ENCODE data around the gene HHAT. TPM values are rescaled to one million over a fixed set of nuclear protein-coding genes. Genes with fewer than 3 reads are reported as not detected.

Gene HHAT
- total RNA-seq, 1 donor from 2014 or later, result 13.7 TPM

DNA sequence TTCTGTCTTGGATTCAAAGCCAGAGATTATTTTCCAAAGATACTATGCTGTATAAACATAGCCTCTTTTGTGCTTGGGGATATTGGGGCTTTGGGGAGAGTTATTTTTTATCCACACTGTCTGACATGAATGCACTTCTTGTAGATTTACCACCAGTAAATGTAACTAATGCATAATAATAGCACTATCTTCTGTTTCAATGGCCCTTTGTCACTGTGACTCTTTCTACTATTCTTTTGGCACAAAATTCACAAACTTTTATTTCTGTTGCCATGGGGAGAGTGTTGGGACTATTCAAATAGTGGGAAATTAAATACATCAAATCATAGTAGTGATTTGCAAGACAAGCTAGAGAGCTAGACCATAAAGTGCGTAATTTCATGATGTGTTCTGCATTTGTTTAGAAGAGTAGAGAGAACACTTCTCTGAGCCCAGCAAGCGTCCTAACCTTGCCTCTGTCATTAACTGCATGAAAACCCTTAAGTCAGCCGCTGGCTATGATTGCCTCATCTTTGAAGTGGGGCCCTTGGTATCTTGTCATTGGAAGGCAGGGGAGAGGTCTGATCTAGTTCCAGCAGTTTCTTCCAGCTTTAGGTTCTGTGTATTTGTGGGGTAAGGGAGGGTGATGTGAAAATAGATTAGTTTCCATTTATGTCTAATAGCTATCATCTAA lies 154.4 kb downstream of the HHAT start:
- TF ChIP-seq, protein P1, sequence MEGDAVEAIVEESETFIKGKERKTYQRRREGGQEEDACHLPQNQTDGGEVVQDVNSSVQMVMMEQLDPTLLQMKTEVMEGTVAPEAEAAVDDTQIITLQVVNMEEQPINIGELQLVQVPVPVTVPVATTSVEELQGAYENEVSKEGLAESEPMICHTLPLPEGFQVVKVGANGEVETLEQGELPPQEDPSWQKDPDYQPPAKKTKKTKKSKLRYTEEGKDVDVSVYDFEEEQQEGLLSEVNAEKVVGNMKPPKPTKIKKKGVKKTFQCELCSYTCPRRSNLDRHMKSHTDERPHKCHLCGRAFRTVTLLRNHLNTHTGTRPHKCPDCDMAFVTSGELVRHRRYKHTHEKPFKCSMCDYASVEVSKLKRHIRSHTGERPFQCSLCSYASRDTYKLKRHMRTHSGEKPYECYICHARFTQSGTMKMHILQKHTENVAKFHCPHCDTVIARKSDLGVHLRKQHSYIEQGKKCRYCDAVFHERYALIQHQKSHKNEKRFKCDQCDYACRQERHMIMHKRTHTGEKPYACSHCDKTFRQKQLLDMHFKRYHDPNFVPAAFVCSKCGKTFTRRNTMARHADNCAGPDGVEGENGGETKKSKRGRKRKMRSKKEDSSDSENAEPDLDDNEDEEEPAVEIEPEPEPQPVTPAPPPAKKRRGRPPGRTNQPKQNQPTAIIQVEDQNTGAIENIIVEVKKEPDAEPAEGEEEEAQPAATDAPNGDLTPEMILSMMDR (conservative IDR thresholded peaks at IDR 0.05; ENCODE audit: low read depth, low read length), result no peak
- no peak overlapping the region for H3K4me3 ChIP-seq (ENCODE audit: low read depth, low read length)
- no peak for DNase-seq (ENCODE audit: low read depth)

DNA sequence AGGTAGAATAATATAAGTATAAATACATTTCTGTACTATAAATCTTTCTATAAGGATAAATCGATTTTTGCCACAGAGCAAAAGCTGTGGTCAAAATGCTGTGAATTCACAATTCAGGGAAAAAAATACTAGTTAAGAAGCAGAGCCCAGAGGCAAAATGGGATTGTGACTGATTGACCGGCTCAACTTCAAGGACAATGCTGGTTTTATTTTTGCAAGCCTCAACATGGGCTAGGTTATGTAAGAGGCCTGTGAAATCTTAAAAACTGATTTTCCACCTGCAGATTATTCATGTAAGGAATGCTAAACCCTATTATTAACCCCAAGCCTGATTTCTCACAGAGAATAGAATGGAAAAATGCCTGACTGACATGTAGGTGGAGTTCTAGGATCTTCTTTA lies 155.1 kb downstream of the HHAT start:
- TF ChIP-seq, protein P1 (conservative IDR thresholded peaks at IDR 0.05; ENCODE audit: low read depth, low read length), result no peak
- no peak overlapping the region for H3K4me3 ChIP-seq (ENCODE audit: low read depth, low read length)
- DNase-seq (ENCODE audit: low read depth), result no peak

DNA sequence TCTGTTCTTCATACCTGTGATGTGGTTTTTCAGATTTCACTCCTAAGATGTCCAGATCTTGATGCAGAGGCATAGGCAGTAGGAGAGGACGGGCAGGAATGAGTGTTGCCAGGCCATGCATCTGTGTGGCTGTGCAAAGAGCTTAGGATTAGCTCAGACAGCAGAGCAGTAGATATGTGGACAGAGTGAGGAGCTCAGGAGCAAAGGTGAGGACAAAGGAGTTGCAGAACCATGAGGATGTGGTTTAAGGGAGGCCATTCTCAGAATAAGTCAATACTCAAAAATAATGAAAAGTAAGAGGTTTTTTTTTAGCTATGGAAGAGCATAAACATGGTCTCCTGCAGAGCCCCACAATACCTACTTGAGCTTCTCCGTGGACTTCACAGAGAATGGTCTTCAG lies 158.3 kb downstream of the HHAT start:
- DNase-seq (ENCODE audit: low read depth), result no peak
- TF ChIP-seq, protein P1 (conservative IDR thresholded peaks at IDR 0.05; ENCODE audit: low read depth, low read length), result no peak
- no peak overlapping the region for H3K4me3 ChIP-seq (ENCODE audit: low read depth, low read length)

DNA sequence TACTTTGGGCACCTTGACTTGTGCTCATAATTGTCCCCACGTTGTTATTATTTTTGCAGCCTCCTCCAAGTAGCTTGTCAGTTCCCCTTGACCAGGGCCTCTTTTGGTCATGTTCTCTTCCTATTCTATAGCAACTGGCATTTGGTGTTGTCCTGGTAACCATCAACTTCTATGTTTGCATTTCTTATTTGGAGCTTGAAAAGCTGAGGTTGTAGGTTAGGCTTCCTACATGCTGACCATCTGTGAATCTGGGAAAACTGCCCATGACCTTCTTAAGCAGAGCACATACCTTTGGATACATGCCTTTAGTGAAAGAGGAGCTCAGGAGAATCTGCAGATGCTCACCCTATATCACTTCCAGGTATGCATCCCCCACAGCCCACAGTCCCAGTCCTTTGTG lies 160.8 kb downstream of the HHAT start:
- DNase-seq (ENCODE audit: low read depth), result no peak
- H3K4me3 ChIP-seq (ENCODE audit: low read depth, low read length), result no peak overlapping the region
- TF ChIP-seq, protein P1 (conservative IDR thresholded peaks at IDR 0.05; ENCODE audit: low read depth, low read length), result no peak

DNA sequence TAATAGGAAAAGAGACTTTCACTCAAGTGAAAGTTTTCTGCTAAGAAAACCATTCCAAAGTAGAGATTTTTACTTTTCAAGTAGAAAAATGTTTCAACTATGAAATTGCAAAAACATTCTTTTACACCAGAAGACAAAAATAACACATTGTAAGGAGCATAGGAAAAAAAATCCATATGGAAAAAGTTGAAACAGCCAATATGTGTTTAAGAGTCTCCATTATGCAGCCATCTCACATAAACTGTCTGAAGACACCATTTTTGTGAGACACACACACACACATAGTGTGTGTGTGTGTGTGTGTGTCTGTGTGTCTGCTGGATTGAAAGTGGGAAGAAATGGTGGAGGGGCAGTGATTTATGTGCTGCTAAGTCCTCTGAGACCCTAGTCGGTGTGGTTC lies 162.1 kb downstream of the HHAT start:
- no peak overlapping the region for H3K4me3 ChIP-seq (ENCODE audit: low read depth, low read length)
- TF ChIP-seq, protein P1 (conservative IDR thresholded peaks at IDR 0.05; ENCODE audit: low read depth, low read length), result no peak
- DNase-seq (ENCODE audit: low read depth), result no peak

DNA sequence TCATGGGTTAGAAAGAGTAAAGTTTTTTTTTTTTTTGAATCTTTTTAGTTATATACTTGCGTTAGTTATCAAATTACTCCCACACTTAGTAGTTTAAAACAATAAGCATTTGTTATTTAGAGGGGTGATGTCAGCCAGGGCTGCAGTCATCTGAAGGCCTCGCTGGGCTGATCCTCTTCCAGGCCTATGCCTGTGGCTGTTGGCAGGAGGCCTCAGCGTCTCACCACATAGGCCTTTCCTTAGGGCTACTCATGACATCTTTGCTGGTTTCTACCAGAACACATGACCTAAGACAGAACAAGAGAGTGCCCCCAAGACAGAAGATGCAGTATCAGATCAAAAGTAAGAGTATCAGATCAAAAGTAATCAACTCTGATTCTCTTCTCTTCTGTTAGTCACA lies 167.4 kb downstream of the HHAT start:
- H3K4me3 ChIP-seq (ENCODE audit: low read depth, low read length), result no peak overlapping the region
- TF ChIP-seq, protein P1 (conservative IDR thresholded peaks at IDR 0.05; ENCODE audit: low read depth, low read length), result no peak
- no peak for DNase-seq (ENCODE audit: low read depth)

DNA sequence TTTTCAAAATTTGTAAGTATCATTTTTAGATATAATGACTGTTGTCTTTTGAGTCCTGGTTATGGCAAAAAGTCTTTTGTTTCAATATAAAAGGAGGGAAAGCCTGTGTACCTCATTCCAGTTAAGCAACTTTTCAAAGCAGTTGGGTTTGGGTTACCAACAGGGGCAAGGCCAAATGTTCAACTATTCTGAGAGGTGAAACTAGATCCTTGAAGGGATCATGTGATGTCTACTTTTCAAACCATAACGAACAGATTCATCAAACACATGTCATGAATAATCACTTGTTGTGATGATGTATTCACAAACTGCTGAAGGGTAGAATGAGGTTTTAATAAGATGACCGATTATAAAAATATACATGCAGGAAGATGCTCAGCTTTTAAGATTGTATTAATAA lies 171.3 kb downstream of the HHAT start:
- TF ChIP-seq, protein P1 (conservative IDR thresholded peaks at IDR 0.05; ENCODE audit: low read depth, low read length), result no peak
- no peak overlapping the region for H3K4me3 ChIP-seq (ENCODE audit: low read depth, low read length)
- no peak for DNase-seq (ENCODE audit: low read depth)

All from epithelial cell of proximal tubule (primary cell).